Amniotic epithelial cell (primary cell): ENCODE results near the gene IFRD2.

Experiments
- DNase-seq: peaks from one replicate; pipeline ENCODE4 v3.0.0-alpha.2; 2010; ENCODE audit warnings: low read depth

IFRD2 gene

DNA sequence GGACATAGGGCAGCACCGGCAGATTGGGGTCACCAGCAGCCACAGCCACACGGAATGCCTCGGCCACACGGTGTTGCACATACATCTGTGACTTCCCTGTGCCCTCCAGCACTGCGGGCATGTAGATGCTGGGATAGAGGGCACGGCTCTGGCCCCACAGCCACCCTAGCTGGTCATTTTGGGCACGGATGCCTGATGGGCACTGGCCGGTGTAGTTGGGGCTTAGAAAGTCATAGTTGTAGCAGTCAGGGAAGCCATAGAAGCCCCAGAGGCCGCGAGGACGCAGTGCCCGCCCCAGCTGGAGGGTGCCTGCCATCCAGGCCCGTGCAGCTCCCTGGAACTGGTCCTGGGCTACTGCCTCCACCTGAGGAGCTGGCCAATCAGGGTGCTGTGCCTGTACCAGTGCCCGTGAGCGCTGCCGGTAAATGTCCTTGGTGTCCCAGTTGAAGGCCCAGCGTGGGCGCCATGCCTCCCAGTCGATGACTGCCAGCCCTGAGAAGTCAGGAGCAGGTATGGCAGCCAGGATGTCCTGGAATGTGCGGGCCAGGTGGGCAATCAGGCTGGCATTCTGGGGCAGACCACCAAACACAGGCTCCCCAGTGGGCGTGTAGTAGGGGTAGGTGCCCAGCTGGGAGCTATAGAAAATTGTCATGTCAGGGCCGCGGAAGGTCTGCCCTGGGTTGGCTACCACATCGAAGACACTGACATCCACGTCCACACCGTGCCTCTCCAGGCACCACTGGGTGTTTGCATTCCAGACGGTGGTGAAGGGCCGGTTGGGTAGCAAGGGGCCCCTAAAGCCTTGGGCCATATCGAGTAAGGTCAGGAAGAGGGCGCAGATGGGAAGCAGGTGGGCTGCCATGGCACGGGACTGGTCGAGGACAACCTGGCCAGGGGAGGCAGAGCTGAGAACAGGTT lies 10.1 kb upstream of the IFRD2 start:
- DNase-seq, result no peak

DNA sequence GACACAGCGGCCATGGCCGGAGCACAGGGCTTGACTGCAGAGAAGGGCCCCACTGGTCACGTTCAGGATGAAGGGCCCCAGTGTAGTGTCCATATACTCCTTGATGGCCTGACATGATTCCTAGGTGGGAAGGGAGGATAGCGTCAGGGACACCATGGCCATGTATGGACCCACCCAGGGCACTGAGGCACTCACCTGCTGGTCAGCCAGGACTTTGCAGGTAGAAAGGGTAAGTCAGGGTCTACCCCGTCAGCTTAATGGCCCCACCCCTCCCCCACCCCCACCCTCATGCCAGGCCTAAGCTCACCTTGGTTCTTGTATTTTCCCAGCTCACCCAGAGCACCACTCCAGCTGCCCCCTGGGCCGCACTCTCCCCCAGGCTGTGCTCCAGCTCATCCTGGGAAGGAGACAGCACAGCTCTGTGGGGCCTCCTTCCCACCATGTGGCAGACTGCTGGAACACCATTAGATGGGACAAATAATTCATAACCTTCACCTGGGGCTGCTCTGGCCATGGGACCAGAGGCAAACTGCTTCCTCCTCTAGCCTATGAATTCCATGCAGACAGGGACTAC lies 8.5 kb upstream of the IFRD2 start:
- DNase-seq, result no peak

DNA sequence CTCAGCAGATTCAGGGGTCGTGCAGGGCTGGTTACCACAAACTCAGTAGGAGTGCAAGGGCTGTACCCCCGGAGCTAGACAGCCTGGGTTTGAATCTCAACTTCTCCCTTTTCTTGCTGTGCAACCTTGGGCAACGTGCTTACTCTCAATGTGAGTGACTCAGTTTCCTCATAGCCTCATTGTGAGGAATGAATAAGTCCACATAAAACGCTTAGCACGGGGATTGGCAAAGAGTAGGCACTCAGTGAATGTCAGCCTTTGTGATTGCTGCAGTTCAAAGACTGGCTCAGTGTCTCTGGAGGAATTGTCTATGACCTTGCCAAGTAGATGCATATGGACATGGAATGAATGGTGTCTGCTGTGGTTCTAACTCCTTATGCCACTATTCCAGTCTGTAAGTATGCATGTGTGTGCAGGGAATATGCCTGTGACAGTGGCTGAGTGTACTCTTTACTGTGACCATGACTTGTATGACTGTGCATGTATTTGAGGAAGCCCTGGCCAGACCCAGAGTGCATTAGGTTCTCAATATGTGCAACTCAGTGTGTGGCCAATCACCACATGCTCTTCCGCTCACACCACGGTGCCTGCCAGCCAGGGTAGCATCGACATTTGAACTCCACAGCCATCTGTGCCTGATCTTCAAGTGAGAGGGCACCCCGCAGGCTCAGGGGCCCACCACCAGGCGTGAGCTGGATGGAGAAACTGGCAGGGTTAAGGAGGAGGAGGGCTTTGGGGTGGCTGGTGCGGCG lies 7.9 kb upstream of the IFRD2 start:
- DNase-seq, result peak; percentile 64

DNA sequence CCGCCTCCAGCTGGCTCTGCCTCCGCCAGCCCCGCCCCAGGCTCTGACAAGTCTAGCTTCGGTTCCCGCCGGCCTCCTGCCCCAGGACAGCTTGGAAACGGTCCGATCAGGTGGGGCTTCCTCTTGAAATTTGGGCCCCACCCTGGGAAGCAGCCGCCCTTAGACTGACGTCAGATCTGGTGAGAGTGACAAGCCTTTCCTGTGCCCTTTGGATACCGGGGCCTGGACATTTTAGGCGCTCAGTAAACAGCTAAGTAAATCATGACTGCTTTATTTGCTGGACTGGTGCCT lies 7.4 kb upstream of the IFRD2 start:
- DNase-seq, result no peak

DNA sequence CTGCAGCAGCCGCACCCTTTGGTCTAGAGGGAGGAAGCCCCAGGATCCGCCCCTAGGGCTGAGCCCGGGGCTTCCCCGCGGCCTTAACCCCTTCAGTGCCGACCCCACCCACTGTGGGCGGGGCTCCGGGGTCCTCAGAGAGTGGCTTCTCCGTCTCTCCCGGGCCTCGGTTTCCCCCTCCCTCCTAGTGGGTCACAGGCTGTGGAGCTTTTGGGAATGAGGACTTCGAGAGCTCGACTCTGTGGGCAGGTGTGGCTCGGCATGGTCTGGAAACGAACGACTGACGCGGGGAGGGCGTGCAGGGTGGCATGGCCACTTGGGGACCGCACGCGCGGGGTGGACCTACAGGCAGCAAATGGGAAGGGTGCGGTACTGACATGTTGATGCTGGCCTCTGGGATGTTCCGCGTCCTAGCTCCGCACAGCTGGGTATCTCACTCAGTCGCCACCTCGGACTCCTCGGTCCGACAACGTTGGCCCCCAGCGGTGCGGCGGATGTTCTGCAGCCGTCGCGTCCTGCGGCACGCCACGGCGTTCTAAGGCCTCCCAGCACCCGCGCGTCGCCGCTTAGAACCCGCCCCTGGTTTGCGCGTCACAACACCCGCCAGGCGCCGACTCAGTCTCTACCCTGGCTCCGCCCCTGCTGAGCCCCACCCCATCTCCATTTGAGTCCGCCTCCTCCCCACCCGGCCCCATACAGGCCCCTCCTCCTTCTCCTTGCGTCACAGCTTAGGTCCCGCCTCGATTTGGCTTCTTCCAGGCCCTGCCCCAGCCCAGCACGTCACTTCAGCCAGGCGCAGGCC lies 6.8 kb upstream of the IFRD2 start, which contains the start of the genes HYAL3 and NAA80:
Gene HYAL3 (minus strand): TSS at position 570 of the 802 bp plus-strand sequence. CDS start 3,803 bp downstream, outside the sequence.
Gene NAA80 (minus strand): TSS at position 570 of the 802 bp plus-strand sequence. CDS start 1,942 bp downstream, outside the sequence.
- DNase-seq, result peak; percentile 99

DNA sequence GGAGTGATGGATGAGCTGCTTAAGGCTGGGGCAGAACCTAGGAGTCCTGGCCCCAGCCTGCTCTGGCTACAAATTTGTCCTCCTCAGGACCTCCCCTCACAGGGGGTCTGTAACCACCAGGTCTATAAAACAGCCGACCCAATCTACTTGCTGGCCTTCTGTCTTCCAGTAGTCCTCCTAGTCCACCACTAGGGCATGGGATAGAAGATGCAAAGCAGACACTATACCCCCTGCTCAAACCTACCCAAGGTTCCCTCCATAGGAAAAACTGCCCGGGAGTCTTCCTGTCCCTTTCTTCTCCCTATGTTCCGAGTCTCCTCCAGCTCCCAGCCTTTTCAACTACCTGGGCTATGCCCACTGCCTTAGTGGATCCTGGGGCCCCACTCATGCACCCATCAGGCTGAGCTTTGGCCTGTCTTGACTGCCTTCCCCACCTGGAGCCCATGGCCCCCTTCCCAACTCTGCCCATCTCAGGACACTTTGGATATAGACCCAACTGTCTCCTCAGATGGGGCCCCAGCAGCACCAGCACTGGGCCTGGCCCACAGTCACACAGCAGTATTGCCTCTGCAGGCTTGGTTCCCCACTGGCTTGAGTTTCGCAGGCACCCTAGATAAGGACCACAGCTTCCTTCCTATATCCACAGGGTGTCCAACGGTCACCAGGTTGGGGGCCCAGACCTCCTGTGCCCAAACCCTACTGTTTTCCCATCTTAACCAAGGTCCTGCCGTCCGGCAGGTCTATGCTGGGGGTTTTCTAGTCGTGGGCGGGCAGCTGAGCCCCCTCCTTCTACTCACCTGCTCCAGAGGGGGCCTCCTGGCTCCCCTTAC lies 5.9 kb upstream of the IFRD2 start:
- DNase-seq, result no peak

DNA sequence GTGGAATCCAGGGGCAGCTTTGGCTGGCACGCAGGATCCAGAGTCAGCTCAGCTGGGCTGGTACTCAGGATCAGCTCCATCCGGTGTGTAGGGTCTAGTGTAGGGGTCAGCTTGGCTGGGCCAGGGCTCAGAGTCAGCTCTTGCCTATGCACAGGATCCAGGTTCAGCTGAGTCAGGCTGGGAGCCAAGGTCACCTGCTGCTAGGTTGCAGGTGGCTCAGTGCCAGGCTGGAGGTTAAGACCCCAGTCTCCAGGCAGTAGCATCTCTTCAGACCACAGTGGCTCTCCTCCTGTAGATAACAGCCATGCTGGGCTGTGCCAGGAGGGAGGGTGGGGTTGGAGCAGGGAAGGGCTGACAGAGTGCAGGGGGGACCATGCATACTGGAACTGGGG lies 5.2 kb upstream of the IFRD2 start:
- no peak for DNase-seq

DNA sequence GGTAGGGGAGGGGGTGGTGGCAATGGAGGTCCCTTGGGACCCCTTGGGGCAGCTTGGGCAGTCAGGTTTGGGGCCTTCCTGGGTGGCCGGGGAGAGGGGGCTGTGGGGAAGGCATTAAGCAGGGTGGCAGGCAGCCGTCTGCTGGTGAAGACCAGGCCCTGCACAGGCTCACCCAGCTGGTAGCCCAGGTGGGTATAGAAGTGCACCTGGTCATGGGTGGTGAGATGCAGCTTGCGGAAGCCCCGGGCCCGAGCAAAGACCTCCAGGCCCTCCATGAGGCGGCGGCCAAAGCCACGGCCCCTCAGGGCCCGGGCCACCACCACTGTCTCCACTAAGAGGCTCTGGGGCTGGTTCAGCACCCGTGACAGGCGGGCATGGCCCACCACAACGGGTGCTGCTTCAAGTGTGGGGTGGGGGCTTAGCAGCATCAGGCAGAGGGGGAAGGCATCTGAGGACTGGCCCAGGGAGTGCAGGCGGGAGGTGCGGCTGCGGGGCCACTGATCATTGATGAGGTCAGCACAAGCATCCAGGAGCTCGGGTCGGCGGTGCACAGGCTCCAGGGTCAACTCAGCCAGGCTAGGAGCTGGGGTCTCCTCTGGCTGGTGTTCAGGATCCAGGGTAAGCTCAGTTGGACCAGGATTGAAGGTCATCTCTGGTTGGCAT lies 4.6 kb upstream of the IFRD2 start:
- no peak for DNase-seq

DNA sequence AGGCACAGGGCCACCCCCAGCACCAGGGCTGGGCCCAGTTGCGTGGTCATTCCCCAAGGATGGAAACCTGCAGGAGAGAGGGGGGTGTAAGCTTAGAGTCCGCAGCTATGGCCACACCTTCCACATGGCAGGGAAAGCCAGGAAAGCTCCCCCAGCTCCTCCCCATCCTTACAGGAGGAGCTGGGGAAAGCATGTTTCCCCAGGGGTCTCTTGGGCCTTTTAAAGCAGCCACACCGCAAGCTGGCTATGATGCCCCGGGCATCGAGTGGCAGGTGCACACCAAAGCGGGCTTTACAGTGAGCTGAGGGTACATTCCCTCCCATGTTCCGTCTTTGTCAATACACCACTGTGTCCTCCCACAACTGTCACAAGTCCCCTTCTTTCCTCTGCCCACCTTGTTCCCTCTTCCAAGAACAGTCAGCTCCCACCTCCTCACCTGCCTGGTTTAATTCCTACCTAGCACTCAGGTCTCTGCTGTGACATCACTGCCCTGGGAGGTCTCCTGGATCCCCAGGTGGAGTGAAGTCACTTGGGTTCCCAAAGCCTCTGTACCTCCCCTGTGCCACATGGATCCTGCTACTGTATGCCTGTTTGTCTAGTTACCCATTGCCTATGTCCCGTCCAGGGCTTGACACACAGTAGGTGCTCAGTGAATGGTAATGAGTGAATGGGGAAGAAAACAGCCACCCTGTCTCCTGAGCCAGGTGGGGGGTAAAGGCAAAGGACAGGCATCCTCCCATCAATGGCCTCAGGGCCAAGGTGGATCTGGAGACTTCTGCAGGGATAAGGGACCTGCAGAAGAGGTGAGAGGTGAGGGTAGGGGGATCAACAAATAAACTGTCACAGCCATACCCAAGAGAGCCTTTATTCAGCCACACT lies 3.6 kb upstream of the IFRD2 start:
- no peak for DNase-seq

DNA sequence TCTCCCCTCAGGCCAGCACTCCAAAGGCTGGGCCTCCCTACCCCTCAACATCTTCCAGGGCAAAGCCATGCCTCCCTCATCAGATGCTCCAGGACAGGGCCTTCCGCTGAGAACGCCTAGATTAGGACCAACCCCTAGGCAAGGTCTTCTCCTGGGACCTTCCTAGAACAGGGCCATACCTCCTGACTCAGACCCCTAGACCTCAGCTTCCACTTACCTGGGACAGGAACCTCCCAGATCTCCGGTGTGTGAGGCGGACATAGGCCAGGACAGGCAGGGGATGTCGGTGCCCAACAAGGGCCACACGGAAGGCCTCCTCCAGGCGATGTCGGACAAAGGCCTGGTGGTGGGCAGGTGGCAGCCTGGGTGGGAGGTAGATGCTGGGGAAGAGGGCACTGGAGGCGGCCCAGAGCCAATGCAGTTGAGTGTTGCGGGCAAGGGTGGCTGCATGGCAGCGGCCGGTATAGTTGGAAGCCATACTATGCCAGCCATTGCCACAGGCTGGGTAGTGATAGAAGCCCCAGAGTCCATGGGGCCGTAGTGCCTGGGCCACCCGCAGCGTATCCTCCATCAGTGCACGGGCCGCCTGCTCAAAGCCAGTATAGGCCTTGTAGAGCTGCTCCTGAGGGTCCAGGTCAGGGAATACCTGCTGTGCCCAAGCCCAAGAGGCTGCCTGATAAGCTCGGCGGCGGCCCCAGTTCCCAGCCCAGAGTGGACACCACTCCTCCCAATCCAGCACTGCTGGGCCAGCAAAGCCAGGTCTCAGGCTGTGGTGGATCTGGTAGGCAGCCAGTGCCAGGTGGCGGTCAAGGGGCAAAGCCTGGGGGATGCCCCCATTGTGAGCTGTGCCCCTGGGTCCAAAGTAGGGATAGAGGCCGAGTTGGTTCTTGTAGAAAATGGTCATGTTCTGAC lies 2.5 kb upstream of the IFRD2 start:
- no peak for DNase-seq

DNA sequence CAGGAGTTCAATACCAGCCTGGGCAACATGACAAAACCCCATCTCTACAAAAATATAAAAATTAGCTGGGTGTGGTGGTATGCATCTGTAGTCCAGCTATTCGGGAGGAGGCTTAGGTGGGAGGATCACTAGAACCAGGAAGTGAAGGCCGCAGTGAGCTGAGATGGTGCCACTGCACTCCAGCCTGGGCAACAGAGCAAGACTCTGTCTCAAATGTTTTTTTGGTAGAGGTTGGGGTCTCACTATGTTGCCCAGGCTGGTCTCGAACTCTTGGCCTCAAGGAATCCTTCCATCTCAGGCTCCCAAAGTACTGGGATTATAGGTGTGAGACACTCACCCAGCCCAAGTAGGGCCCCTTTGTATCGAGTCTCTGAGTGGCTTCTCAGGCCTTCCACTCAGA lies 1.9 kb upstream of the IFRD2 start:
- DNase-seq, result no peak

DNA sequence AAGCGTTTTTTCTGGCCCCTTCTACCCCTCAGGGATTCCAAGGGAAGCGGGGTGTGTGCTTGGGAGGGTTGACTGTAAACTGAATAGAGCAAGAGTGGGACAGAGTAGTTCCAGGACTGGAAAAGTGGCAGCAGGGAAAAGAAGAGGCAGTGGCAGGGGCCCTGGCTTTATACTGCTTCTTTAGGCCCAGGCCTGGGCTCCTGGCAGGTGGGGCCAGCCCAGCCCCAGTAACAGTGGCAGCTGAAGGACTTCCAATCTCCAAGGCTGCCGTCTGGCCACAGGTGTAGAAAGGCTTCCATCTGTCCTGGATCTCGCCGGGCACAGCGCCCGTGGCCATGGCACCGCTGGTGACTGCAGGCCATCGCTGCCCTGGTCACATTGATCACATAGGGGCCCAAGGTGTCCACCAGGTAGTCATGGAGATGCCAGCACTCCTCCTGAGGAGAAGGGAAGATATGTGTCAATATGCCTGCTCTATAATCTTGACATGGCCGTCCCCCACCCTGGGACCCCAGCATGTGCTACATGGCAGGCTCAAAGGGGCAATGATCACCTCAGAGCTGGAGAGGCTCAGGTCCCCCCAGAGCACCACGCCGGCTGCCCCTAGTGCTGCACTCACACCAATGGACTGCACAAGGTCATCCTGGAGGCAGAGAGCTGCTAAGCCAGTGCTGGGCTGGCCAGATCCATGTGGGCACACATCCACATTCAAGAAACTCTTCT lies 1.0 kb upstream of the IFRD2 start:
- DNase-seq, result no peak

DNA sequence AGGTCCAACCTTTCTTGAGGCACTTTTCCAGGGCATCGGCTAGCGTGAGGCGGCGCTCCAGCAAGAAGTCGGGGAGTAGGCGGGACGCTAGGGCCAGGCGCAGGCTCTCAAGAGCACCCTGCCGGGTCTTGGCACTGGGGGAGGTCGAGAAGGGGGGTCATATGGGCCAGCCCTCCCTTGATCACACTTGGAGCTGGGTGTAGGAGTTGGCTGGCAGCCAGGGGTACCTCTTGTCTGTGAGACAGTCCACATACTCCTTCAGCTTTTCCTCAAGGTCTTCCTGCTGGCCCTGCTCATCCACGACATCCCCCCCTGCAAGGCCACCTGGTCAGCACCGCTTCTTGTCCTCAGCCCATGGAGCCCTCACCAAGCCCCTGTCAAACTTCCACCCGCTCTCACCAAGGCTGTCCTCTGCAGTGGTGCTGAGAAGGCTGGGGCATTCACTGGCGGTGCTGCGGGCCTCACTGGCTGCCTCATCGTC lies 2.0 kb downstream of the IFRD2 start:
- no peak for DNase-seq

DNA sequence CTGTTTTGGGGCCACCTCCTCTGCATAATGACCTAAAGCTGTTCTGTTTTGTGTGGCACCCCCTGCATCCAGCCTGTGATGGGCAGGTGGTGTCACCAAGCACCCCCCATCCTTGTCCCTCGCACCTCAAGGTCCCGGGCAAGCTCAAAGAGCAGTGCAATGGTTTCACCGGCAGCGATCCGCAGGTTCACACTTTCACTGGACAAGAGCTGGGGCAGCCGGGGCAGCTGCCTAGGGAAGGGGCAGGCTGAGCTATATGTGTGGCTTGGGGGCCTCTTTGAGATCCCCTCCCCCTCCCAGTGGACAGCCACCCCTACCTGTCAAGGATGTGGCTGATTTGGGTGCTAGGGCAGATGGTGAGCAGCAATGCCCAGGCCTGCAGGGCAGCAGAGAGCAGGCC lies 3.1 kb downstream of the IFRD2 start:
- no peak for DNase-seq

DNA sequence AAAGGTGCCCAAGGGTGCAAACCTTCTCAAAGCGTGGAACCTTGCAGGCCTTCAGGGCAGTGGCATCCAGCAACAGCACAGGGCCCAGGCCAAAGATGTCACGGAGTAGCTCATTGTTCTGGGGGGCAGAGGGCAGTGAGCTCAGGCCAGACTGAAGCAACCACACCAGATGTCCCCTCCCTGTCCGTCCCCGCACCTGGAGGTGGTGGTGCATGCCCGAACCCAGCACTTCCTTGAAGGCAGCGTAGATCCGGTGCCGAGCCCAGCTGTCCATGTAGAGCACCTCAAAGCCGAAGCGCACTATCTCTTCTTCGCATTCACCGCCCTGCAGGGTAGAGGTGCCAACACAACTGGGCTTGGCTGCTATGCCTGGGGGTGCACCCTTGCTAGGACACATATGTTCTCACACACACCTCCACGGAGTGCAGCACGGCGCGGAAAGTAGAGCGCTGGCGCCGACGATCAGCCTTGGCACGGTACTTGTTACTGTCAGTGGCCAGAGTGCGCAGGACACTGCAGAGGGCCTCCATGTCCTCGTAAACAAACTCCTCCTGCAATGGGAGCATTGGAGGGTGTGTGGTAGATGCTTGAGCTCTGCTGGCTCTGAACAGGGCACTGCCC lies 3.7 kb downstream of the IFRD2 start:
- no peak for DNase-seq

DNA sequence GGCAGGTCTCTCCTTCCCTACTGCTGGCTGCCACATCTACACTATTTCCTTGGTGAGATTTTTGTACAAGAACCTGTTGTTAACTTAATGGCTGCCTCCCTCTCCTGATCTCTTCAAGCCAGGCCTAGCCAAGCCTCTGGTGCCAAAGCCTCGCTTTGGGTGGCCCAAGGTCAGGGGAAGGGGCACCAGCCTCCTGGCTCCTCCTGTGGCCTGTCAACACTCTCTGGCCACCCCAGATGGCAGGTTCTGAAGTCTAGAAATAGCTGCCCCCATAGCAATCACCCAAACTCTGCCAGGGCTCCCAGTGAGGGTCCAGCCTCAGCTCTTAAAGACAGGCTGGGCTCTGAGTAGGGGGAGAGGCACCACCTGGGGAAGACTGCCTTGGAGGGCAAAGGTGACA lies 5.0 kb downstream of the IFRD2 start:
- DNase-seq, result no peak
